ENCODE results near the gene DKK2. TPM values are rescaled to one million over a fixed set of nuclear protein-coding genes. Genes with fewer than 3 reads are reported as not detected.

DKK2 gene
- total RNA-seq, 1 donor from 2014 or later, result 3.3 TPM

- FAIRE-seq, result no peak
- no peak for TF ChIP-seq CTCF (IDR thresholded peaks at IDR 0.05; ENCODE audit: insufficient read depth, low read depth, low read length)
- TF ChIP-seq EZH2 (IDR thresholded peaks at IDR 0.05; ENCODE audit: insufficient read depth, low read length), result no peak
- H4K20me1 ChIP-seq (ENCODE audit: insufficient read depth, low read length), result no peaks in the 10 kb centered on the region
- H3K79me2 ChIP-seq (ENCODE audit: insufficient read depth, low read length), result no peaks in the 10 kb centered on the region
- H3K27ac ChIP-seq (ENCODE audit: low read depth, low read length), result no peak overlapping the region
- H3K36me3 ChIP-seq (ENCODE audit: insufficient read depth, low read length), result no peaks in the 10 kb centered on the region
- no peak overlapping the region for H2AFZ ChIP-seq (ENCODE audit: low read depth, low read length)
- DNase-seq (ENCODE audit: low read depth), result no peak
- H3K4me3 Mint-ChIP-seq (ENCODE audit: unreplicated experiment), result no peak overlapping the region
- H3K27me3 Mint-ChIP-seq (ENCODE audit: low read depth, unreplicated experiment), result no peaks in the 10 kb centered on the region
- peaks cover 3% of the 10 kb centered on the region for H3K27me3 ChIP-seq (ENCODE audit: insufficient read depth, low read length)
- H3K4me1 ChIP-seq (ENCODE audit: insufficient read depth, low read length), result no peaks in the 10 kb centered on the region
- H3K9me3 ChIP-seq (ENCODE audit: insufficient read depth, low read depth, low read length), result no peaks in the 10 kb centered on the region
- no peak overlapping the region for H3K9ac ChIP-seq (ENCODE audit: low read length)
- H3K4me3 ChIP-seq (ENCODE audit: insufficient read depth, low read depth, low read length), result no peak overlapping the region
- no peak overlapping the region for H3K4me2 ChIP-seq (ENCODE audit: low read length)
- H3K27ac Mint-ChIP-seq (ENCODE audit: unreplicated experiment), result no peak overlapping the region
- H3K4me1 Mint-ChIP-seq (ENCODE audit: low read depth, unreplicated experiment), result no peaks in the 10 kb centered on the region
- H3K36me3 Mint-ChIP-seq (ENCODE audit: low read depth, unreplicated experiment), result no peaks in the 10 kb centered on the region
- H3K9me3 Mint-ChIP-seq (ENCODE audit: unreplicated experiment), result no peaks in the 10 kb centered on the region
These were observed 17.8 kb downstream of the DKK2 start for GRCh38 chr4:107018344-107018735.

GRCh38 chr4:107017443-107018343, 18.4 kb downstream of the DKK2 start:
- H3K4me2 ChIP-seq (ENCODE audit: low read length), result no peak overlapping the region

More at GRCh38 chr4:107017443-107018343, 18.4 kb downstream of the DKK2 start:
- no peak overlapping the region for H3K27ac ChIP-seq (ENCODE audit: low read depth, low read length)
- peaks cover 3% of the 10 kb centered on the region for H3K27me3 ChIP-seq (ENCODE audit: insufficient read depth, low read length)
- FAIRE-seq, result no peak
- H4K20me1 ChIP-seq (ENCODE audit: insufficient read depth, low read length), result no peaks in the 10 kb centered on the region
- H2AFZ ChIP-seq (ENCODE audit: low read depth, low read length), result no peak overlapping the region
- no peaks in the 10 kb centered on the region for H3K36me3 ChIP-seq (ENCODE audit: insufficient read depth, low read length)
- TF ChIP-seq CTCF (IDR thresholded peaks at IDR 0.05; ENCODE audit: insufficient read depth, low read depth, low read length) (no peak), EZH2 (IDR thresholded peaks at IDR 0.05; ENCODE audit: insufficient read depth, low read length) (no peak)
- no peak overlapping the region for H3K9ac ChIP-seq (ENCODE audit: low read length)
- Mint-ChIP-seq H3K27me3 (ENCODE audit: low read depth, unreplicated experiment) (no peaks in the 10 kb centered on the region), H3K27ac (ENCODE audit: unreplicated experiment) (no peak overlapping the region), H3K4me3 (ENCODE audit: unreplicated experiment) (no peak overlapping the region), H3K36me3 (ENCODE audit: low read depth, unreplicated experiment) (no peaks in the 10 kb centered on the region), H3K4me1 (ENCODE audit: low read depth, unreplicated experiment) (no peaks in the 10 kb centered on the region), H3K9me3 (ENCODE audit: unreplicated experiment) (no peaks in the 10 kb centered on the region)
- H3K4me3 ChIP-seq (ENCODE audit: insufficient read depth, low read depth, low read length), result no peak overlapping the region
- no peaks in the 10 kb centered on the region for H3K4me1 ChIP-seq (ENCODE audit: insufficient read depth, low read length)
- no peaks in the 10 kb centered on the region for H3K9me3 ChIP-seq (ENCODE audit: insufficient read depth, low read depth, low read length)
- H3K79me2 ChIP-seq (ENCODE audit: insufficient read depth, low read length), result no peaks in the 10 kb centered on the region
- no peak for DNase-seq (ENCODE audit: low read depth)

All from astrocyte (in vitro differentiated cells and primary cell).